Mesenchymal stem cell (in vitro differentiated cells and primary cell): ENCODE data around the gene CNIH1.
"Not testable (repeated sequence)": the region's sequence is repeated elsewhere in the genome, so short reads cannot be mapped to it uniquely, and the experiment has no call there.

Source experiments
- DNase-seq: peaks from one replicate; pipeline ENCODE4 v3.0.0-alpha.2; 2013
- H2AFZ ChIP-seq: one replicate; pipeline ENCODE4 v1.6.1; 2013; ENCODE audit warnings: low read depth, mild to moderate bottlenecking, control low read depth, inconsistent platforms, low read length, moderate library complexity
- H2AK5ac ChIP-seq: 2 replicates; pipeline ENCODE4 v1.6.1; 2013; ENCODE audit warnings: low read length, moderate library complexity, mild to moderate bottlenecking, inconsistent platforms; ENCODE audit not compliant: severe bottlenecking
- H2BK120ac ChIP-seq: one replicate; pipeline ENCODE4 v1.6.1; 2013; ENCODE audit warnings: low read depth, mild to moderate bottlenecking, inconsistent platforms, low read length, moderate library complexity
- H2BK12ac ChIP-seq, 2 experiments: one replicate each; pipeline ENCODE4 v1.6.1; 2013; ENCODE audit warnings: inconsistent platforms in 2 of 2, low read length in 2 of 2, mild to moderate bottlenecking in 2 of 2, moderate library complexity in 2 of 2, control low read depth in 1 of 2
- H2BK15ac ChIP-seq: one replicate; pipeline ENCODE4 v1.6.1; 2013; ENCODE audit warnings: mild to moderate bottlenecking, low read depth, inconsistent platforms; ENCODE audit not compliant: poor library complexity, severe bottlenecking
- H2BK5ac ChIP-seq: 2 replicates; pipeline ENCODE4 v1.6.1; 2013; ENCODE audit warnings: low read depth, mild to moderate bottlenecking, low read length, control low read depth, inconsistent platforms; ENCODE audit not compliant: poor library complexity, severe bottlenecking
- H3K14ac ChIP-seq, 2 experiments: one replicate each; pipeline ENCODE4 v1.6.1; 2013; ENCODE audit warnings: inconsistent platforms in 2 of 2, low read length in 2 of 2, control low read depth in 1 of 2, mild to moderate bottlenecking in 1 of 2, moderate library complexity in 1 of 2
- H3K18ac ChIP-seq, 2 experiments: one replicate each; pipeline ENCODE4 v1.6.1; 2013; ENCODE audit warnings: inconsistent platforms in 2 of 2, low read length in 2 of 2, control low read depth in 1 of 2, low read depth in 1 of 2, mild to moderate bottlenecking in 1 of 2
- H3K23ac ChIP-seq, 2 experiments: one replicate each; pipeline ENCODE4 v1.6.1; 2013; ENCODE audit warnings: inconsistent platforms in 2 of 2, low read length in 2 of 2, mild to moderate bottlenecking in 2 of 2, moderate library complexity in 2 of 2, control low read depth in 1 of 2
- H3K27ac ChIP-seq: 2 replicates; pipeline ENCODE4 v1.5.1; 2013; ENCODE audit warnings: mild to moderate bottlenecking, moderate library complexity, low read length, control low read depth, inconsistent platforms; ENCODE audit not compliant: poor library complexity, severe bottlenecking
- H3K27me3 ChIP-seq, 2 experiments: 2 replicates each; pipeline versions ENCODE4 v1.6.1 to v1.7.0; 2013; ENCODE audit warnings: low read length in 2 of 2, mild to moderate bottlenecking in 2 of 2, moderate library complexity in 2 of 2, control low read depth in 1 of 2, inconsistent platforms in 1 of 2; ENCODE audit not compliant: control insufficient read depth in 1 of 2, insufficient read depth in 1 of 2
- H3K36me3 ChIP-seq, 2 experiments: 2 replicates each; pipeline versions ENCODE4 v1.6.1 to v1.7.0; 2013; ENCODE audit warnings: low read length in 2 of 2, control low read depth in 1 of 2, inconsistent platforms in 1 of 2, low read depth in 1 of 2, mild to moderate bottlenecking in 1 of 2; ENCODE audit not compliant: insufficient read depth in 2 of 2, control insufficient read depth in 1 of 2
- H3K4ac ChIP-seq, 2 experiments: one replicate each; pipeline ENCODE4 v1.6.1; 2013; ENCODE audit warnings: inconsistent platforms in 2 of 2, low read length in 2 of 2, mild to moderate bottlenecking in 2 of 2, moderate library complexity in 2 of 2, control low read depth in 1 of 2, low read depth in 1 of 2
- H3K4me1 ChIP-seq: 2 replicates; pipeline ENCODE4 v1.6.1; 2013; ENCODE audit warnings: low read depth, low read length, control low read depth; ENCODE audit not compliant: control insufficient read depth, insufficient read depth
- H3K4me2 ChIP-seq: 2 replicates; pipeline ENCODE4 v1.6.1; 2013; ENCODE audit warnings: low read length, mild to moderate bottlenecking, inconsistent platforms; ENCODE audit not compliant: poor library complexity, severe bottlenecking
- H3K4me3 ChIP-seq, 2 experiments: 2 replicates each; pipeline versions ENCODE4 v1.5.1 to v1.7.0; 2013; ENCODE audit warnings: low read length in 2 of 2, mild to moderate bottlenecking in 2 of 2, control low read depth in 1 of 2, low read depth in 1 of 2; ENCODE audit not compliant: insufficient read depth in 1 of 2
- H3K79me1 ChIP-seq: replicated peaks from 2 replicates; pipeline ENCODE4 v1.6.1; 2013; ENCODE audit warnings: mild to moderate bottlenecking, control low read depth, low read length, inconsistent platforms; ENCODE audit not compliant: poor library complexity, severe bottlenecking
- H3K9ac ChIP-seq: 2 replicates; pipeline ENCODE4 v1.7.0; 2013; ENCODE audit warnings: mild to moderate bottlenecking, low read length, moderate library complexity
- H3K9me3 ChIP-seq: 2 replicates; pipeline ENCODE4 v1.7.0; 2013; ENCODE audit warnings: mild to moderate bottlenecking, low read length; ENCODE audit not compliant: control insufficient read depth
- H4K8ac ChIP-seq: one replicate; pipeline ENCODE4 v1.6.1; 2013; ENCODE audit warnings: inconsistent platforms, mild to moderate bottlenecking, low read length, moderate library complexity
- H4K91ac ChIP-seq: one replicate; pipeline ENCODE4 v1.6.1; 2013; ENCODE audit warnings: mild to moderate bottlenecking, low read length, inconsistent platforms
- WGBS: methylation state at CpG from one replicate; pipeline ENCODE4 v1.1.7; 2013; ENCODE audit warnings: mixed read lengths; 5-methylcytosine and 5-hydroxymethylcytosine counted together

The CNIH1 gene

GRCh38 chr14:54381821-54382220 is 59.4 kb downstream of the CNIH1 start:
- no peak overlapping the region for H4K8ac ChIP-seq
- no peaks in the 10 kb centered on the region for H3K36me3 ChIP-seq
- no peak overlapping the region for H3K4me3 ChIP-seq
- peaks cover 13 to 24% of the 10 kb centered on the region in 2 experiments for H3K27me3 ChIP-seq
- no peak overlapping the region for H4K91ac ChIP-seq
- H2AFZ ChIP-seq, result no peak overlapping the region
- H3K23ac ChIP-seq, result no peak overlapping the region
- H2BK15ac ChIP-seq, result no peak overlapping the region
- no peak overlapping the region for H3K14ac ChIP-seq
- H3K4me1 ChIP-seq, result no peaks in the 10 kb centered on the region
- no peak overlapping the region for H3K18ac ChIP-seq
- H3K79me1 ChIP-seq, result no peaks in the 10 kb centered on the region
- H2BK12ac ChIP-seq, result no peak overlapping the region
- H2BK5ac ChIP-seq, result no peak overlapping the region
- no peak overlapping the region for H3K9ac ChIP-seq
- no peak overlapping the region for H3K27ac ChIP-seq
- H2BK120ac ChIP-seq, result no peak overlapping the region
- H3K4me2 ChIP-seq, result no peak overlapping the region
- no peak overlapping the region for H2AK5ac ChIP-seq
- no peaks in the 10 kb centered on the region for H3K9me3 ChIP-seq
- DNase-seq, result no peak
- no peak overlapping the region for H3K4ac ChIP-seq

GRCh38 chr14:54380558-54380957 is 60.6 kb downstream of the CNIH1 start:
- H3K4ac ChIP-seq, H3K14ac ChIP-seq, H3K23ac ChIP-seq, H3K18ac ChIP-seq, H2BK12ac ChIP-seq, H3K9ac ChIP-seq, H3K4me1 ChIP-seq, H2BK5ac ChIP-seq, H2AK5ac ChIP-seq, DNase-seq, H4K8ac ChIP-seq, H4K91ac ChIP-seq, H3K4me2 ChIP-seq, H3K27ac ChIP-seq, H2BK15ac ChIP-seq, H3K4me3 ChIP-seq, H2AFZ ChIP-seq, H3K79me1 ChIP-seq, H2BK120ac ChIP-seq, H3K36me3 ChIP-seq, H3K9me3 ChIP-seq: not testable (repeated sequence)
- 83% methylated on average over 3 of the region's 3 CpGs for WGBS
- H3K27me3 ChIP-seq, result peaks cover 12 to 13% of the 10 kb centered on the region in 2 experiments

- not testable (repeated sequence) for H3K9me3 ChIP-seq, H3K36me3 ChIP-seq, H3K4ac ChIP-seq, H3K27ac ChIP-seq, H3K23ac ChIP-seq, H3K9ac ChIP-seq, H2BK120ac ChIP-seq, H3K79me1 ChIP-seq, H3K18ac ChIP-seq, H2AK5ac ChIP-seq, H4K8ac ChIP-seq, H2BK15ac ChIP-seq, DNase-seq, H3K4me1 ChIP-seq, H2AFZ ChIP-seq, H2BK12ac ChIP-seq, H2BK5ac ChIP-seq, H4K91ac ChIP-seq, H3K4me2 ChIP-seq, H3K4me3 ChIP-seq, H3K14ac ChIP-seq
- peaks cover 10 to 13% of the 10 kb centered on the region in 2 experiments for H3K27me3 ChIP-seq
- WGBS, result 87% methylated on average over 4 of the region's 5 CpGs
These were observed 62.3 kb downstream of the CNIH1 start for GRCh38 chr14:54378893-54379292.

- Histone ChIP-seq H3K27ac (no peak overlapping the region), H3K14ac (no peak overlapping the region), H4K8ac (no peak overlapping the region), H3K4me1 (no peaks in the 10 kb centered on the region), H3K4me3 (no peak overlapping the region), H2AFZ (no peak overlapping the region), H2BK12ac (no peak overlapping the region), H2AK5ac (no peak overlapping the region), H3K79me1 (no peaks in the 10 kb centered on the region), H2BK5ac (no peak overlapping the region), H4K91ac (no peak overlapping the region), H3K4ac (no peak overlapping the region), H2BK15ac (no peak overlapping the region), H3K4me2 (no peak overlapping the region), H2BK120ac (no peak overlapping the region), H3K36me3 (no peaks in the 10 kb centered on the region), H3K18ac (no peak overlapping the region), H3K9me3 (no peaks in the 10 kb centered on the region), H3K27me3 (peaks cover 10 to 13% of the 10 kb centered on the region in 2 experiments), H3K23ac (no peak overlapping the region), H3K9ac (no peak overlapping the region)
- WGBS, result 52% methylated on average over 7 of the region's 7 CpGs
- no peak for DNase-seq
These were observed 63.7 kb downstream of the CNIH1 start for GRCh38 chr14:54377501-54377900.
